ENCODE measurements around the gene RRP15. TPM values are rescaled to one million over a fixed set of nuclear protein-coding genes. Genes with fewer than 3 reads are reported as not detected.

The RRP15 gene
- total and polyA plus RNA-seq, 9 of the 15 experiments (the other 6 are each of a cell fraction or from before 2014, with no cell fraction given), result 9.5 to 58.1 (median 29.3) TPM

GRCh38 chr1:218284917-218285635 is at the start of gene RRP15 (continued):
- TF ChIP-seq WHSC1 (IDR thresholded peaks at IDR 0.05; ENCODE audit: low read length) (no peak), CREB3 (tag; conservative IDR thresholded peaks at IDR 0.05; ENCODE audit: low read depth) (no peak), U2AF2 (optimal IDR thresholded peaks at IDR 0.05; ENCODE audit: low read depth, low read length) (no peak), TCFL5 (CRISPR knock-in tag; conservative IDR thresholded peaks at IDR 0.05) (no peak), GMEB1 (CRISPR knock-in tag; IDR thresholded peaks at IDR 0.05) (peak; percentile 50; the same call in 1 of the 2 replicates), BACH1 (tag; IDR thresholded peaks at IDR 0.05) (peak; percentile 38; the same call in 1 of the 2 replicates), KLF6 (CRISPR knock-in tag; IDR thresholded peaks at IDR 0.05; ENCODE audit: borderline replicate concordance) (peak; percentile 91), CBX2 (IDR thresholded peaks at IDR 0.05; ENCODE audit: insufficient read depth, low read length, poor library complexity, severe bottlenecking) (no peak), GATAD2A (IDR thresholded peaks at IDR 0.05) (no peak; the same call in 1 of the 2 replicates), NR2C2 (CRISPR knock-in tag; IDR thresholded peaks at IDR 0.05) (peak; percentile 55; the same call in 1 of the 2 replicates), NR2C2 (tag; IDR thresholded peaks at IDR 0.05) (peak; percentile 73), ZNF143 (CRISPR knock-in tag; IDR thresholded peaks at IDR 0.05) (no peak), ILF3 (IDR thresholded peaks at IDR 0.05; ENCODE audit: borderline replicate concordance) (no peak), SMC3 (conservative IDR thresholded peaks at IDR 0.05; ENCODE audit: insufficient read depth, low read depth, low read length) (no peak), PHF8 (IDR thresholded peaks at IDR 0.05; ENCODE audit: borderline replicate concordance, low read length) (peak; percentile 92)
- TF ChIP-seq, protein P1, sequence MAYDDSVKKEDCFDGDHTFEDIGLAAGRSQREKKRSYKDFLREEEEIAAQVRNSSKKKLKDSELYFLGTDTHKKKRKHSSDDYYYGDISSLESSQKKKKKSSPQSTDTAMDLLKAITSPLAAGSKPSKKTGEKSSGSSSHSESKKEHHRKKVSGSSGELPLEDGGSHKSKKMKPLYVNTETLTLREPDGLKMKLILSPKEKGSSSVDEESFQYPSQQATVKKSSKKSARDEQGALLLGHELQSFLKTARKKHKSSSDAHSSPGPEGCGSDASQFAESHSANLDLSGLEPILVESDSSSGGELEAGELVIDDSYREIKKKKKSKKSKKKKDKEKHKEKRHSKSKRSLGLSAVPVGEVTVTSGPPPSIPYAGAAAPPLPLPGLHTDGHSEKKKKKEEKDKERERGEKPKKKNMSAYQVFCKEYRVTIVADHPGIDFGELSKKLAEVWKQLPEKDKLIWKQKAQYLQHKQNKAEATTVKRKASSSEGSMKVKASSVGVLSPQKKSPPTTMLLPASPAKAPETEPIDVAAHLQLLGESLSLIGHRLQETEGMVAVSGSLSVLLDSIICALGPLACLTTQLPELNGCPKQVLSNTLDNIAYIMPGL (CRISPR knock-in tag; IDR thresholded peaks at IDR 0.05), result no peak
- TF ChIP-seq, protein P2, sequence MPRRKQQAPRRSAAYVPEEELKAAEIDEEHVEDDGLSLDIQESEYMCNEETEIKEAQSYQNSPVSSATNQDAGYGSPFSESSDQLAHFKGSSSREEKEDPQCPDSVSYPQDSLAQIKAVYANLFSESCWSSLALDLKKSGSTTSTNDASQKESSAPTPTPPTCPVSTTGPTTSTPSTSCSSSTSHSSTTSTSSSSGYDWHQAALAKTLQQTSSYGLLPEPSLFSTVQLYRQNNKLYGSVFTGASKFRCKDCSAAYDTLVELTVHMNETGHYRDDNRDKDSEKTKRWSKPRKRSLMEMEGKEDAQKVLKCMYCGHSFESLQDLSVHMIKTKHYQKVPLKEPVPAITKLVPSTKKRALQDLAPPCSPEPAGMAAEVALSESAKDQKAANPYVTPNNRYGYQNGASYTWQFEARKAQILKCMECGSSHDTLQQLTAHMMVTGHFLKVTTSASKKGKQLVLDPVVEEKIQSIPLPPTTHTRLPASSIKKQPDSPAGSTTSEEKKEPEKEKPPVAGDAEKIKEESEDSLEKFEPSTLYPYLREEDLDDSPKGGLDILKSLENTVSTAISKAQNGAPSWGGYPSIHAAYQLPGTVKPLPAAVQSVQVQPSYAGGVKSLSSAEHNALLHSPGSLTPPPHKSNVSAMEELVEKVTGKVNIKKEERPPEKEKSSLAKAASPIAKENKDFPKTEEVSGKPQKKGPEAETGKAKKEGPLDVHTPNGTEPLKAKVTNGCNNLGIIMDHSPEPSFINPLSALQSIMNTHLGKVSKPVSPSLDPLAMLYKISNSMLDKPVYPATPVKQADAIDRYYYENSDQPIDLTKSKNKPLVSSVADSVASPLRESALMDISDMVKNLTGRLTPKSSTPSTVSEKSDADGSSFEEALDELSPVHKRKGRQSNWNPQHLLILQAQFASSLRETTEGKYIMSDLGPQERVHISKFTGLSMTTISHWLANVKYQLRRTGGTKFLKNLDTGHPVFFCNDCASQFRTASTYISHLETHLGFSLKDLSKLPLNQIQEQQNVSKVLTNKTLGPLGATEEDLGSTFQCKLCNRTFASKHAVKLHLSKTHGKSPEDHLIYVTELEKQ (CRISPR knock-in tag; IDR thresholded peaks at IDR 0.05), result no peak
- TF ChIP-seq, protein P3, sequence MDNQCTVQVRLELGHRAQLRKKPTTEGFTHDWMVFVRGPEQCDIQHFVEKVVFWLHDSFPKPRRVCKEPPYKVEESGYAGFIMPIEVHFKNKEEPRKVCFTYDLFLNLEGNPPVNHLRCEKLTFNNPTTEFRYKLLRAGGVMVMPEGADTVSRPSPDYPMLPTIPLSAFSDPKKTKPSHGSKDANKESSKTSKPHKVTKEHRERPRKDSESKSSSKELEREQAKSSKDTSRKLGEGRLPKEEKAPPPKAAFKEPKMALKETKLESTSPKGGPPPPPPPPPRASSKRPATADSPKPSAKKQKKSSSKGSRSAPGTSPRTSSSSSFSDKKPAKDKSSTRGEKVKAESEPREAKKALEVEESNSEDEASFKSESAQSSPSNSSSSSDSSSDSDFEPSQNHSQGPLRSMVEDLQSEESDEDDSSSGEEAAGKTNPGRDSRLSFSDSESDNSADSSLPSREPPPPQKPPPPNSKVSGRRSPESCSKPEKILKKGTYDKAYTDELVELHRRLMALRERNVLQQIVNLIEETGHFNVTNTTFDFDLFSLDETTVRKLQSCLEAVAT (IDR thresholded peaks at IDR 0.05), result peak in 1 of 2 experiments; percentile 66; a peak in 1 of 4 replicates

Data from K562 (cell line).